K562 (cell line): ENCODE data around the gene ANO10. TPM values are rescaled to one million over a fixed set of nuclear protein-coding genes. Genes with fewer than 3 reads are reported as not detected.

Experiments used
- ATAC-seq: fragments of 200-7000 bp; cut with Tn5 transposase; 3 replicates; pipeline ENCODE4 v1.9.1; 2020; ENCODE audit warnings: moderate library complexity
- BruUV-seq: library from RNA; stranded (reverse); fragments of 400-500 nt; replicated peaks from 2 replicates; lab custom pipeline; 2021; lab: Mats Ljungman, UMichigan
- CTCF ChIA-PET: fragments of 300-600 bp; formaldehyde crosslinking; extraction: SDS; loops from one replicate; lab custom pipeline; 2021; ENCODE audit warnings: low intra/inter-chr PET ratio; lab: Yijun Ruan, JAX
- POLR2A ChIA-PET: fragments of 300-600, 350-650 bp; sonication (Branson Sonifier 250); formaldehyde crosslinking; extraction: SDS; loops from one replicate; lab custom pipeline; 2021; ENCODE audit warnings: antibody characterized with exemption, inconsistent platforms; lab: Yijun Ruan, JAX
- DNase-seq, 4 experiments: peaks; one replicate each; pipeline versions ENCODE4 v3.0.0 to v3.0.0-alpha.2; 2011 to 2018; ENCODE audit warnings: low spot score in 3 of 4, mixed read lengths in 3 of 4; ENCODE audit errors: extremely low read depth in 1 of 4
- FAIRE-seq: peaks from 2 replicates; lab custom pipeline; 2011; peaks lifted over from hg19 to GRCh38; lab: Jason Lieb, UNC
- H2AFZ ChIP-seq: 2 replicates; pipeline ENCODE4 v1.6.0; 2011; ENCODE audit warnings: low read depth, low read length, control low read depth, inconsistent platforms
- H3K27ac ChIP-seq: fragments of 200-600 bp; 3 replicates; pipeline ENCODE4 v1.8.0; 2011; ENCODE audit warnings: low read depth, mild to moderate bottlenecking, control low read depth, inconsistent platforms, low read length, moderate library complexity, mixed read lengths; ENCODE audit errors: extremely low read depth
- H3K27me3 ChIP-seq, 2 experiments: fragments of 300-600 bp in 1 of 2; 2 replicates in 1 of 2; 3 replicates in 1 of 2; pipeline versions ENCODE4 v1.6.0 to v1.8.0; 2011; ENCODE audit warnings: inconsistent platforms in 2 of 2, low read length in 2 of 2, mild to moderate bottlenecking in 1 of 2, mixed read lengths in 1 of 2, moderate library complexity in 1 of 2; ENCODE audit not compliant: control insufficient read depth in 2 of 2, insufficient read depth in 2 of 2
- H3K36me3 ChIP-seq: fragments of 300-600 bp; 3 replicates; pipeline ENCODE4 v1.8.0; 2011; ENCODE audit warnings: mild to moderate bottlenecking, low read length, inconsistent platforms; ENCODE audit not compliant: control insufficient read depth, insufficient read depth
- H3K4me1 ChIP-seq, 2 experiments: fragments of 200-600 bp in 1 of 2; replicated peaks in 1 of 2; 2 replicates in 1 of 2; 3 replicates in 1 of 2; pipeline versions ENCODE4 v1.5.1 to v1.8.0; 2011; ENCODE audit warnings: inconsistent platforms in 2 of 2, low read length in 2 of 2, mild to moderate bottlenecking in 1 of 2, mixed read lengths in 1 of 2, moderate library complexity in 1 of 2; ENCODE audit not compliant: control insufficient read depth in 2 of 2, insufficient read depth in 2 of 2
- H3K4me2 ChIP-seq: 2 replicates; pipeline ENCODE4 v1.6.1; 2011; ENCODE audit warnings: low read length, control low read depth, inconsistent platforms, mixed read lengths; ENCODE audit not compliant: insufficient read depth
- H3K4me3 ChIP-seq: fragments of 200-600 bp; sonication (generic), shearing (Covaris generic); 2 replicates; pipeline ENCODE4 v1.5.1; 2016; ENCODE audit warnings: control low read depth, inconsistent platforms
- H3K79me2 ChIP-seq: fragments of 200-600 bp; 3 replicates; pipeline ENCODE4 v1.8.0; 2011; ENCODE audit warnings: low read length, inconsistent platforms; ENCODE audit not compliant: control insufficient read depth, insufficient read depth
- H3K9ac ChIP-seq, 2 experiments: 2 replicates each; pipeline versions ENCODE4 v1.6.0 to v1.6.1; 2011; ENCODE audit warnings: low read depth in 2 of 2, low read length in 2 of 2, control low read depth in 1 of 2, inconsistent platforms in 1 of 2, mild to moderate bottlenecking in 1 of 2, mixed read lengths in 1 of 2; ENCODE audit not compliant: insufficient read depth in 1 of 2
- H3K9me1 ChIP-seq: one replicate; pipeline ENCODE4 v1.6.0; 2011; ENCODE audit warnings: inconsistent platforms, mild to moderate bottlenecking, low read length, moderate library complexity; ENCODE audit not compliant: control insufficient read depth, insufficient read depth
- H3K9me3 ChIP-seq: replicated peaks from 2 replicates; pipeline ENCODE4 v1.5.1; 2011; ENCODE audit warnings: low read depth, low read length, inconsistent platforms; ENCODE audit not compliant: control insufficient read depth, insufficient read depth
- H4K20me1 ChIP-seq: replicated peaks from 2 replicates; pipeline ENCODE4 v1.6.1; 2011; ENCODE audit warnings: low read length, inconsistent platforms, mixed read lengths; ENCODE audit not compliant: control insufficient read depth, insufficient read depth
- CEBPB ChIP-seq: fragments of 450-650 bp; IDR thresholded peaks from 2 replicates; pipeline ENCODE4 v1.6.1; 2016; ENCODE audit warnings: missing genetic modification characterization, missing compliant biosample characterization
- CGGBP1 ChIP-seq: fragments of 250-450 bp; sonication (Bioruptor Pico); IDR thresholded peaks from 2 replicates; pipeline ENCODE4 v1.9.0; 2021; ENCODE audit warnings: mild to moderate bottlenecking
- COPS2 ChIP-seq: fragments of 450-650 bp; conservative IDR thresholded peaks from 2 replicates; pipeline ENCODE4 v1.6.1; 2016; ENCODE audit warnings: mild to moderate bottlenecking, moderate library complexity
- CREB5 ChIP-seq: fragments of 250-450 bp; sonication (Bioruptor Pico); IDR thresholded peaks from 2 replicates; pipeline ENCODE4 v1.5.0; 2020; ENCODE audit warnings: mild to moderate bottlenecking
- EP300 ChIP-seq: IDR thresholded peaks from 2 replicates; pipeline ENCODE4 v1.6.1; 2012; ENCODE audit warnings: low read length, improper control_type of control experiment
- FOXJ3 ChIP-seq: sonication (generic); formaldehyde crosslinking; IDR thresholded peaks from 2 replicates; pipeline ENCODE4 v1.4.0; 2020; ENCODE audit warnings: mild to moderate bottlenecking, missing genetic modification reagents
- FUS ChIP-seq: fragments of 200-400 bp; formaldehyde crosslinking; optimal IDR thresholded peaks from 2 replicates; pipeline ENCODE3; 2017; ENCODE audit warnings: low read depth, low read length
- GATA2 ChIP-seq: sonication (generic); formaldehyde crosslinking; IDR thresholded peaks from 2 replicates; pipeline ENCODE4 v1.4.0; 2020; ENCODE audit warnings: mild to moderate bottlenecking, missing genetic modification reagents
- HOXB6 ChIP-seq: fragments of 250-450 bp; sonication (Bioruptor Pico); IDR thresholded peaks from 2 replicates; pipeline ENCODE4 v1.5.1; 2022; ENCODE audit warnings: mild to moderate bottlenecking, borderline replicate concordance
- MYNN ChIP-seq, 2 experiments: sonication (generic); formaldehyde crosslinking in 1 of 2; IDR thresholded peaks; 2 replicates each; pipeline versions ENCODE4 v1.5.0 to v1.6.1; 2016 to 2020; ENCODE audit warnings: antibody characterized with exemption in 1 of 2, missing genetic modification reagents in 1 of 2
- NFATC3 ChIP-seq: fragments of 450-650 bp; IDR thresholded peaks from 2 replicates; pipeline ENCODE4 v1.6.1; 2017; ENCODE audit warnings: mild to moderate bottlenecking
- POLR2G ChIP-seq: fragments of 200-400 bp; formaldehyde crosslinking; IDR thresholded peaks from 2 replicates; pipeline ENCODE4 v1.6.1; 2017; ENCODE audit warnings: low read depth, mild to moderate bottlenecking, antibody characterized with exemption, low read length, moderate library complexity
- POLR2H ChIP-seq: IDR thresholded peaks from 2 replicates; pipeline ENCODE4 v1.6.1; 2016; ENCODE audit warnings: missing genetic modification characterization, low read depth, mild to moderate bottlenecking, control low read depth, missing compliant biosample characterization, moderate library complexity
- RUNX1 ChIP-seq: sonication (generic); IDR thresholded peaks from 2 replicates; pipeline ENCODE4 v1.6.1; 2016; ENCODE audit warnings: antibody characterized with exemption, low read depth
- SMARCA4 ChIP-seq: fragments of 450-650 bp; IDR thresholded peaks from 2 replicates; pipeline ENCODE4 v1.6.1; 2016
- THRB ChIP-seq: fragments of 450-650 bp; formaldehyde crosslinking; conservative IDR thresholded peaks from 2 replicates; pipeline ENCODE4 v1.4.0; 2022; ENCODE audit warnings: mild to moderate bottlenecking, missing genetic modification characterization
- USF1 ChIP-seq: sonication (generic); formaldehyde crosslinking; IDR thresholded peaks from 2 replicates; pipeline ENCODE4 v1.9.0; 2022; ENCODE audit warnings: mild to moderate bottlenecking, missing genetic modification reagents
- ZBTB26 ChIP-seq: fragments of 450-650 bp; formaldehyde crosslinking; IDR thresholded peaks from 2 replicates; pipeline ENCODE4 v1.4.0; 2022; ENCODE audit warnings: missing genetic modification characterization
- ZEB2 ChIP-seq: fragments of 450-650 bp; IDR thresholded peaks from 2 replicates; pipeline ENCODE4 v1.6.1; 2016
- ZFP1 ChIP-seq: fragments of 450-650 bp; formaldehyde crosslinking; IDR thresholded peaks from 2 replicates; pipeline ENCODE4 v1.4.0; 2020; ENCODE audit warnings: mild to moderate bottlenecking, mixed read lengths
- ZKSCAN1 ChIP-seq: fragments of 150-350 bp; IDR thresholded peaks from 2 replicates; pipeline ENCODE4 v1.6.1; 2016; ENCODE audit warnings: low read depth, low read length
- ZNF717 ChIP-seq: fragments of 250-450 bp; sonication (Bioruptor Pico); IDR thresholded peaks from 2 replicates; pipeline ENCODE4 v1.5.0; 2021
- in situ Hi-C: fragments of 300-500 bp; cut with MboI; formaldehyde crosslinking; loops from 4 replicates; pipeline ENCODE4 v1.15.0; 2018; ENCODE audit warnings: inconsistent platforms, mixed read lengths
- intact Hi-C: fragments of 100-400 bp; cut with micrococcal nuclease; formaldehyde crosslinking; loops from 2 replicates; pipeline ENCODE4 v1.14.2; 2022
- polyA plus RNA-seq, 8 experiments: library from polyadenylated mRNA; depleted of rRNA in 4 of 8; stranded (reverse) in 5 of 8; unstranded in 3 of 8; fragments of >200 nt; fragmentation: Nextera tagmentation in 2 of 8; fragmentation: Illumina TruSeq in 1 of 8; extraction: Ambion mirVana in 2 of 8; extraction: Trizol in 1 of 8; gene quantifications; 2 replicates each; pipeline versions ENCODE4 v1.2.1 to v1.2.3, GENCODE V29; 2011 to 2014; ENCODE audit warnings: inconsistent platforms in 1 of 8, missing spikeins in 1 of 8
- total RNA-seq, 7 experiments: library from RNA; depleted of rRNA in 6 of 7; stranded (reverse); fragments of >200 nt in 6 of 7; fragmentation: Illumina TruSeq in 2 of 7; extraction: Trizol in 2 of 7; gene quantifications; 2 replicates each; pipeline versions ENCODE4 v1.2.1 to v1.2.3, GENCODE V29; 2011 to 2021; ENCODE audit warnings: low replicate concordance in 1 of 7

ANO10 gene
- total and polyA plus RNA-seq, 9 of the 15 experiments (the other 6 are each of a cell fraction or from before 2014, with no cell fraction given): 6.4 to 46.0 (median 32.3) TPM

GRCh38 chr3:43388915-43389314 is 232.9 kb downstream of the ANO10 start:
- peak overlapping the region; percentile 43; the same call in 1 of the 3 replicates for H3K27ac ChIP-seq
- in situ Hi-C loops: no loop called here
- no peak overlapping the region for H3K9ac ChIP-seq
- BruUV-seq: no TSS peak
- H3K79me2 ChIP-seq: no peaks in the 10 kb centered on the region
- no peaks in the 10 kb centered on the region for H4K20me1 ChIP-seq
- intact Hi-C loops: no loop called here
- no peak overlapping the region for H3K4me3 ChIP-seq
- no peak for FAIRE-seq
- H3K36me3 ChIP-seq: no peaks in the 10 kb centered on the region; the same call in 2 of the 3 replicates
- no peak overlapping the region for H3K4me2 ChIP-seq
- no peaks in the 10 kb centered on the region for H3K9me3 ChIP-seq
- no peaks in the 10 kb centered on the region for H3K9me1 ChIP-seq
- no peak overlapping the region for H2AFZ ChIP-seq
- POLR2A ChIA-PET: interaction anchor here (0.6 to 2.4 kb wide), 6 partner anchors 11 to 520 kb away, joined by 3 to 11 read pairs (median 4); no protein-coding TSS in a partner anchor
- CTCF ChIA-PET: no interaction called here
- ATAC-seq: no peak
- H3K27me3 ChIP-seq: no peaks in the 10 kb centered on the region
- no peak for DNase-seq
- peaks cover 0 to 18% of the 10 kb centered on the region in 2 experiments; a peak in 4 of 5 replicates for H3K4me1 ChIP-seq
- TF ChIP-seq CGGBP1 (no peak), USF1 (no peak), NFATC3 (no peak), SMARCA4 (no peak), HOXB6 (CRISPR knock-in tag) (no peak), FOXJ3 (CRISPR knock-in tag) (no peak), CEBPB (tag) (peak; percentile 30; the same call in 1 of the 2 replicates), POLR2H (tag) (no peak), CREB5 (CRISPR knock-in tag) (0 out of 2 replicates have a peak, but pooled peaks have one; percentile 19), ZFP1 (CRISPR knock-in tag) (no peak), ZKSCAN1 (no peak), THRB (CRISPR knock-in tag) (no peak), MYNN (IDR thresholded peaks at IDR 0.05) (no peak), MYNN (CRISPR knock-in tag; IDR thresholded peaks at IDR 0.05) (no peak), GATA2 (CRISPR knock-in tag) (no peak; the same call in 1 of the 2 replicates), COPS2 (no peak), POLR2G (no peak), ZNF717 (CRISPR knock-in tag) (no peak), RUNX1 (no peak), FUS (no peak), ZEB2 (no peak), ZBTB26 (no peak), EP300 (no peak)
